SK-N-SH treated with all-trans-retinoic acid at 6 μM for 48 hours (cell line): ENCODE measurements around the gene CFAP58.

ENCODE experiments used
- ARNTL ChIP-seq: fragments of 450-650 bp; formaldehyde crosslinking; IDR thresholded peaks from 2 replicates; pipeline ENCODE4 v1.5.0; 2020; ENCODE audit warnings: low read depth, mild to moderate bottlenecking, moderate library complexity, borderline replicate concordance
- ESRRG ChIP-seq: fragments of 250-450 bp; sonication (Bioruptor Pico); IDR thresholded peaks from 2 replicates; pipeline ENCODE4 v1.6.1; 2021; ENCODE audit warnings: mild to moderate bottlenecking
- TCF4 ChIP-seq: fragments of 250-450 bp; sonication (Bioruptor Pico); IDR thresholded peaks from 2 replicates; pipeline ENCODE4 v1.8.0; 2021; ENCODE audit warnings: mild to moderate bottlenecking, moderate library complexity, borderline replicate concordance
- TF ChIP-seq, protein P1 (sequence below): fragments of 250-450 bp; sonication (Bioruptor Pico); IDR thresholded peaks from 2 replicates; pipeline ENCODE4 v1.5.1; 2021; ENCODE audit warnings: mild to moderate bottlenecking, moderate library complexity
- TF ChIP-seq, protein P2 (sequence below): fragments of 250-450 bp; sonication (Bioruptor Pico); IDR thresholded peaks from 2 replicates; pipeline ENCODE4 v1.8.0; 2020; ENCODE audit warnings: mild to moderate bottlenecking, moderate library complexity, borderline replicate concordance
- TF ChIP-seq, protein P3 (sequence below): fragments of 250-450 bp; sonication (Bioruptor Pico); IDR thresholded peaks from 2 replicates; pipeline ENCODE4 v1.5.1; 2020; ENCODE audit warnings: low read depth, mild to moderate bottlenecking, moderate library complexity

DNA sequence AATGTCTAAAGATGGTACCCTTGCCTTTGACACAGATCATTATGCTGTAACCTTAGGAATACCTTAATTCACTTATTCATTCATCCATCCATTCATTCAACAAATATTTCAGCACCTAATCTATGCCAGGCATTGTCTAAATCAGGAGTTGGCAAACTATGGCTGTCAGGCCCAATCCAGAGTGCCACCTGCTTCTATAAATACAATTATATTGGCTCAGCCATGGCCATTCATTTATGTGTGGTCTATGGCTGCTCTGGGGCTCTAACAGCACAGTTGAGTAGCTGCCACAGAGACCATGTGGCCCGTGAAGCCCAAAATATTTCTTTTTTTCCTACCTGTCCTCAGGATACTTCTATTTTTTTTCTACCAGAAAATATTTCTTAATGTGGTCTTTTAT is 9.4 kb upstream of the CFAP58 start:
- TF ChIP-seq, protein P1, sequence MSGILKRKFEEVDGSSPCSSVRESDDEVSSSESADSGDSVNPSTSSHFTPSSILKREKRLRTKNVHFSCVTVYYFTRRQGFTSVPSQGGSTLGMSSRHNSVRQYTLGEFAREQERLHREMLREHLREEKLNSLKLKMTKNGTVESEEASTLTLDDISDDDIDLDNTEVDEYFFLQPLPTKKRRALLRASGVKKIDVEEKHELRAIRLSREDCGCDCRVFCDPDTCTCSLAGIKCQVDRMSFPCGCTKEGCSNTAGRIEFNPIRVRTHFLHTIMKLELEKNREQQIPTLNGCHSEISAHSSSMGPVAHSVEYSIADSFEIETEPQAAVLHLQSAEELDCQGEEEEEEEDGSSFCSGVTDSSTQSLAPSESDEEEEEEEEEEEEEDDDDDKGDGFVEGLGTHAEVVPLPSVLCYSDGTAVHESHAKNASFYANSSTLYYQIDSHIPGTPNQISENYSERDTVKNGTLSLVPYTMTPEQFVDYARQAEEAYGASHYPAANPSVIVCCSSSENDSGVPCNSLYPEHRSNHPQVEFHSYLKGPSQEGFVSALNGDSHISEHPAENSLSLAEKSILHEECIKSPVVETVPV: no peak
- TF ChIP-seq ARNTL (CRISPR knock-in tag): no peak
- TF ChIP-seq, protein P2, sequence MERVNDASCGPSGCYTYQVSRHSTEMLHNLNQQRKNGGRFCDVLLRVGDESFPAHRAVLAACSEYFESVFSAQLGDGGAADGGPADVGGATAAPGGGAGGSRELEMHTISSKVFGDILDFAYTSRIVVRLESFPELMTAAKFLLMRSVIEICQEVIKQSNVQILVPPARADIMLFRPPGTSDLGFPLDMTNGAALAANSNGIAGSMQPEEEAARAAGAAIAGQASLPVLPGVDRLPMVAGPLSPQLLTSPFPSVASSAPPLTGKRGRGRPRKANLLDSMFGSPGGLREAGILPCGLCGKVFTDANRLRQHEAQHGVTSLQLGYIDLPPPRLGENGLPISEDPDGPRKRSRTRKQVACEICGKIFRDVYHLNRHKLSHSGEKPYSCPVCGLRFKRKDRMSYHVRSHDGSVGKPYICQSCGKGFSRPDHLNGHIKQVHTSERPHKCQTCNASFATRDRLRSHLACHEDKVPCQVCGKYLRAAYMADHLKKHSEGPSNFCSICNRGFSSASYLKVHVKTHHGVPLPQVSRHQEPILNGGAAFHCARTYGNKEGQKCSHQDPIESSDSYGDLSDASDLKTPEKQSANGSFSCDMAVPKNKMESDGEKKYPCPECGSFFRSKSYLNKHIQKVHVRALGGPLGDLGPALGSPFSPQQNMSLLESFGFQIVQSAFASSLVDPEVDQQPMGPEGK (CRISPR knock-in tag): no peak
- TF ChIP-seq TCF4 (CRISPR knock-in tag): no peak
- no peak for TF ChIP-seq ESRRG (CRISPR knock-in tag)
- TF ChIP-seq, protein P3, sequence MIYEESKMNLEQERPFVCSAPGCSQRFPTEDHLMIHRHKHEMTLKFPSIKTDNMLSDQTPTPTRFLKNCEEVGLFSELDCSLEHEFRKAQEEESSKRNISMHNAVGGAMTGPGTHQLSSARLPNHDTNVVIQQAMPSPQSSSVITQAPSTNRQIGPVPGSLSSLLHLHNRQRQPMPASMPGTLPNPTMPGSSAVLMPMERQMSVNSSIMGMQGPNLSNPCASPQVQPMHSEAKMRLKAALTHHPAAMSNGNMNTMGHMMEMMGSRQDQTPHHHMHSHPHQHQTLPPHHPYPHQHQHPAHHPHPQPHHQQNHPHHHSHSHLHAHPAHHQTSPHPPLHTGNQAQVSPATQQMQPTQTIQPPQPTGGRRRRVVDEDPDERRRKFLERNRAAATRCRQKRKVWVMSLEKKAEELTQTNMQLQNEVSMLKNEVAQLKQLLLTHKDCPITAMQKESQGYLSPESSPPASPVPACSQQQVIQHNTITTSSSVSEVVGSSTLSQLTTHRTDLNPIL (CRISPR knock-in tag): no peak
